GM21717 (cell line): ENCODE data around the gene CAMK1D.
A peak's percentile ranks its signal among the peaks of the same experiment; 100 is the strongest.

Source experiments
- ATAC-seq: cut with Tn5 transposase; IDR thresholded peaks from one replicate; pipeline ENCODE4 v1.9.1; 2021; ENCODE audit warnings: mild to moderate bottlenecking, moderate library complexity; ENCODE audit not compliant: unreplicated experiment

The CAMK1D gene

DNA sequence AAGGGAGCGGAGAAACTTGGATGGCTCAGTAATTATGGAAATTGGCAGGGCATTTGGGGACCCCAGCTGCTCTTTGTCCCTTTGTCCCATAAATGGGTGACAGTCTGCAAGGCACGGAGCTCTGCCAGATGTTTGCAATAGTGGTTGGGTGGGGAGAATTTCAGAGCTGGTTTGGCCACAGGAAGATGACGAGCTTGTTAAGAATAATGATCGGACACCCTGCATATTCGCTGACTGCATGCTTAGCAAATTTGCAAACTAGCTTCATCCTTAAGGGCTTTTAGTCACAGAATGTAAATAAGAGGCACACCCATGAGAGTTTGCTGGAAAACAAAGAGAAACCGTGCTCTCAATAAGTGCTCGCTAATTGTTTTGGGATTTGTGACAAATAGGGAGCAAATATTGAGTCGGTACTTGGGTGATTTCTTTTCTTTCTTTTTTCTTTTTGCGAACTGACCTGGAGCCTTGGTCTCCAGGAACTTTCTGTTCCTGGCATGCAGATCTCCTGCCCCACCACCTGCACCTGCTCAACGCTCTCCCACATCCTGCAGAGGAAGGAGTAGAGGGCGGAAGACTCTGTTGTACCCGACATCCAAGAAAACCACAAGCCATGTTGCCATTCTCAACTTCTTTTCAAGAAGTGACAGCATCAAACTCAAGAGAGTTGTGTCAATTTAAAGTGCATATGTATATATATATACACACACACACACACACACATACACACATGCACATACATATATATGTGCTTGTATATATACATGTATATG is 238.9 kb downstream of the CAMK1D start:
- ATAC-seq, result no peak

DNA sequence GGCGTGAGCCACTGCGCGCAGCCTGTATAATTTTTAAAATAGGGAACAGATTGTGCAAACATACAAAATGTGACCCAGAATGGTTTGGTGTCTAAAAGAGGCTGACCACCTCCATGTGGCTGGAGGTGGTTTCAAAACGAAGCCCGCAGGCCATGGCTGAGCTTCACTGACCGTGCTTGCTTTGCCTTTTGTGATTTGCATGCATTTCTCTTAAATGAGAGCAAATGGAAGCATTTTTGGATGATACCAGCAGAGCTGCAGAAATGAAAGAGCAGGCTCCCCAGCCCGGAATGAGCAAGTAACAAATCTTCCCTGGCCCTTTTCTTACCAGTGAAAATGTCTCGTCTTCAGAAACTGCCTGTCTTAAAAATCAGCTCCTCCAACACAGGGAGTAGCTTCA is 239.9 kb downstream of the CAMK1D start:
- ATAC-seq, result no peak

DNA sequence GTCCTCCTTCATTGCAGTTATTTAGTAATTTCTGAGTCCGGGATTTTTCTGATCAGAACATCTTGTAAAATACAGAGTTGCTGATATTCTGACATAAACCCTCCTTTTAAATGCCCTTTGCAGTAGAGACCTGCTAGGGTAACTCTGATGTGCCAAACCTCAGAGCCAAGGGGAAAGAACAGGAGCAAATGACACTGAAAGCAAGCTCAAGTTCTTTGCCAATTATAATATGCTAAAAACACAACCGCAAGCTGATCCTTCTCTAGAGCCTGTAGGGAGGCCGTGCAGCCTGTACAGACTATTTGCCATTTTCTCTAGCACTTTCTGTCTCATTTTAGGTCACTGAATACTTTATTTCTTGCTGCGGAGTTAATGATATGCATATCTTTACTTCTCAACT is 240.4 kb downstream of the CAMK1D start:
- no peak for ATAC-seq

DNA sequence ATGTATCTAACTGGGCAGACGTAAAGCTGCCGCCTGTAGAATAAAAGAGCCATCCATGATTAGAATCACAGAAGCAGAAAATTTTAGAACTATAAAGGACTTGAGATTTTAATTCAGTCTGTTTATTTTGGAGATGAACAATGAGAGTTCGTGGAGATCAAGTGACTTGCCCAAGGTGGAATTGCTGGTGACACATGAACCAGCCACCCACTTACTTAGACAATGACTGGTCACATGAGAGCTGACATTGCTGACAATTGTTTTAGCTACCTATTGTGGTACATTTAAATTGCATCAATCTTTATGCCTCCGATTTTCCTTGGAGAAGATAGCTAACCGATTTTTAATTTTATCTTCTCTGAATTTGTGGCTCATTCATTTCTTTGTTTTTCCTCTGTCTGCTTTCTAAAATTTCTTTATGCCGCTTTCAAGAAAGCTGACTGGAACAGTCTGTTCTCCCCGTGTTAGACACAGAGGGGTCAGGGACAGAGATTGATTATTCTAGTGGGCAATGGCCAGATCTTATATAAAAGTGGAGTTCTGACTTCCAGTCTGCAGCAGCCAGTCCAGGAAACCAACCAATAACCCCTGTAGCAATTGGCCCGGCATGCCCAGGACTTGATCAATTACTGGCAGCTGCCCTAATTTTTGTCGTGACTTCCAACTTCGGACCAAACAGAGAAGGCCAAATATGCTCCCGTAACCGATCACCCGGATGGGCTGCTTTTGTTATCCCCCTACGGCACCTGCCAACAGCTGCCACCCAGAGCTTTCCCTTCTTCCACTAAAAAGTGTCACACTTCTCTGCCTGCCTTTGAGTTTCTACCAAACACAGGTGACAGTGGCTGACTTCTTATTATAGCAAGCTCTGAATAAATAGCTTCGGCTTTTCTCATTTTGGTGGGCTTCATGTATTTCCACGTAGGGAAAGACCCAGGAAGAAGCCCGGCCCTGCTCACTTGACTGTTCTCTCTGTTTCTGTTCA is 241.6 kb downstream of the CAMK1D start:
- ATAC-seq, result no peak

DNA sequence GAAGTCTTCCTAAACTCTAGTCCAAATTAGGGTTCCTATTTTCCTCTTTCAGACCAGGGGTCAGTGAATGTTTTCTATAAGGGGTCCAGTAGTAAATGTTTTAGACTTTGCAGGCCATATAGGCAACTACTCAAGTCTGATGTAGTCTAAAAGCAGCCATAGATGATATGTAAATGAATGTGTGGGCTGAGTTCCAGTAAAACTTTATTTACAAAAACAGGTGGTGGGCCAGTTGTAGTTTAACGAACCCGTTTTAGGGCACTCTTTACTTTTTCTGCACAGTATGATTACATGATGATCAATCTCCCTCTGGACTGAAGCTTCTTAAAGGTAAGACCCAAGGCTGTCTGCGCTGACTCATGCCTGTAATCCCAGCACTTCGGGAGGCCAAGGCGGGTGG is 243.6 kb downstream of the CAMK1D start:
- no peak for ATAC-seq

DNA sequence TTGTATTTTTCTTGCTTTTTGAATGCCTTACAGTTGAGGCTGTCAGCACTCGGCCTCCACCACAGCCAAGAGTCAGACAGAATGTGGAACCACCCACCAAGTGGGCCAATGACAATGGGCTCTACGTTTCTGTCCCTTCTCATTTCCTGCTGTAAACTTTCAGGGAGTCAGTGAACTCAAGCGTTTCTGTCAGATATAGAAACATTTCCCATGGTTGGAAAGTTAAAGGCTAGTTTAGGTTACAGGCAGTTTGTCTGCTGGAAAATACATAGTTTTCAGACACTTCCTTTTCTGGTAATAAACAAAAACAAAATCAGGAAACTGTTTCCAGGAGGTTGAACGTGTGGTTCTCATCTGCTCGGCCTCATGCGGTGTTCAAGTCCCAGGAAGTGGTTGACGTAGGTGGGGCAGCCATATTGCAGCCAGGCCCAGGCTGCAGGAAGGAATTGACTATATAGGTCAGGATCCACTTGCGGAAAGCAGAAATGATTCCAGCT is 245.1 kb downstream of the CAMK1D start:
- ATAC-seq, result no peak

DNA sequence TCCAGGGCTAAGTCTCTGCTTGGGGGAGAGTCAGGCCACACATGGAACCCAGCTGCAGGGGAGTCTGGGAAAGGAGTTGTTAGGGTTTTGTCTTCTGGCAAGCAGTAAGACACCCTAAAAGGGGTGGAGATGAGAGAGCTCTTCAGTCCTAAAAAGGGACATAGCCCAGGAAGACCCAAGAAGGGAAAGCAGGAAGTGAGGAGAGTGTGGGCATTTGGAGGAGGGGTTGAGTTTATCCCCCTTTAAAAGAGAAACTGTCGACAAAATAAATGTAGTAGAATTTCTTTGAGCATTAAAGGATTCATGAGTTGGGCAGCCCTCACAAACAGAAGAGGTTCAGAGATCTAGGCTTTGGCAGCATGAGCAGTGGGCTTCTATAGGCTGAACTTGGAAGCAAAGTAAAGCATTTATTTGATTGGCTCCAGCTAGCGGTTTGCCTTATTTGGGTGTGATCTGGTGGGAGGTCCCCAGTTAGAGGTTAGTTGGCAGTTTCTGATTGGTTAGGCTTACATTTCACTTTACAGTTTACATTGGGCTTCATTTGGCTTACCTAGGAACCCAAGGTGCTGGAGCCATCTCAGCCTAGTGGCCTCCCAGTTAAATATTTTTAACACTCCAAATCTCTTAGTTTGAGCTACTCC is 246.7 kb downstream of the CAMK1D start:
- no peak for ATAC-seq

DNA sequence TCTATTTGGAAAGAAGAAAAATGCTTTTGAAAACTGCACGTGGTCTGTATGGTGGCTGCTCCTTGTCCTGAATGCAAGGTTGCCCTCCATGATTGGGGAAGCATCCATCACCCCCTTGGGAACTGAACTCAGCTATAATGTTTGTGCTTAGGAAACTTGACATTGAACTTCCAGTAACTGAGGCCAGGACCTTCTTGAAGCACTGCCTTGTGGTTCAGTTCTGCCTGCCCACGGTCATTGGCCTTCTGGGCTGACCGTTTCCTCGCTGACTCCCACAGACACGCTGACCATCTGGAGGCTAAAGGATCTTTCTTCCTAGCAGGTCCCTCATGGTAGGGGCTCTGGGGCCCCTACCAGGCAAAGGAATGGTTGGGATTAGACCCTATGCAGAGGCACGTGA is 247.8 kb downstream of the CAMK1D start:
- no peak for ATAC-seq

DNA sequence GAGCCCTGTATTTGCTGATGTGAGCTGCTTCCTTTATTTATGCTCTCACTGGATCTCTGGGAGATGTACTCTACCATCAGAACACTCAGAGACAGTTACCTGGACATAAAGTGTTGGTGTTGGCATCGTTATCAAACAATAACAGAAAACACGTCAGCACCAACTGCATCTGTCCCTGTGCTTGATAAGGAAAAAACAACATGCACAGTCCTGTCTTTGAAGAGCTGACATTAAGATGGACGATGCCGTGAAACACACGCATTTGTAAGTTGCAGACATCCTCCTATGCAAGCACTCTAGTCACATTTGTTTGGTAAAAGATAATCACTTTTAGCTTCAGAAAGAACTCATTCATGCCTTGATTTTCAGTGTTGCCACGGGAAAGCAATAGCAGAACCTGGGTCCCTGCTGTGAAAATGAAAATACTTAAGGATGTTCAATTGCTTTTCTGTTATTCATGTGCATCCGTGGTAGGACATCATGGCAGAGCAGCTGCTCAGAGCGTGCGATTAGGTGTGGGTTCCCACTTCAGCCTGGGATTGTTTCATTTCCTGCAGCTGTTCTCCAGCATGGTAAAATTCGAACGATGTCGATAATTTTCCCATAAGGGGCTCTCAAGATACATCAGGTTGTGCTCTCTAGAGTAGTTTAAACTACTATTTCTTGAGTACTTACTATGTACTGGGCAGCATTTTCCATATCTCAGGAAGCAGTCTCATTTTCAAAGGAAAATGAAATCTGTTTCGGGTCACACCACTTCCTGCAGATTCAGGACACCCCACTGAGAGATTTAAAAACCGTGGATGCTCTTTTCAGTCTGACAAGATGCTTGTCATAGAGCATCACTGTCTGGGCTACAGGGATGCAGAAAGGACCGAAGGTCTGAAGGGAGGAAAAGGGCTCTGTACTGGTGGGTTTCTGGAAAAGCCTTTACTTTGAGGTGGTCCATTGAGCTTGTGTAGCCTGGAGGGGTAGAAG is 248.7 kb downstream of the CAMK1D start:
- no peak for ATAC-seq

DNA sequence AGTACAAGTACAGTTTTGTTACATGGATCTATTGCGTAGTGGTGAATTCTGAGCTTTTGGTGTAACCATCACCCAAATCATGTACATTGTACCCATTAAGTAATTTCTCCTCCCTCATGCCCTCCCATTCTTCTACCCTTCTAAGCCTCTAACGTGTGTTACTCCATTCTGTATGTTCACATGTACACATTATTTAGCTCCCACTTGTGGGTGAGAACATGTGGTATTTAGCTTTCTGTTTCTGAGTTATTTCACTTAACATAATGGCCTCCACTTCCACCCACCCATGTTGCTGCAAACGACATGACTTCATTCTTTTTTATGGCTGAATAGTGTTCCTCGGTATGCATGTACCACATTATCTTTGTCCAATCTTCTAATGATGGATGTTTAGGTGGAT is 251.3 kb downstream of the CAMK1D start:
- no peak for ATAC-seq

DNA sequence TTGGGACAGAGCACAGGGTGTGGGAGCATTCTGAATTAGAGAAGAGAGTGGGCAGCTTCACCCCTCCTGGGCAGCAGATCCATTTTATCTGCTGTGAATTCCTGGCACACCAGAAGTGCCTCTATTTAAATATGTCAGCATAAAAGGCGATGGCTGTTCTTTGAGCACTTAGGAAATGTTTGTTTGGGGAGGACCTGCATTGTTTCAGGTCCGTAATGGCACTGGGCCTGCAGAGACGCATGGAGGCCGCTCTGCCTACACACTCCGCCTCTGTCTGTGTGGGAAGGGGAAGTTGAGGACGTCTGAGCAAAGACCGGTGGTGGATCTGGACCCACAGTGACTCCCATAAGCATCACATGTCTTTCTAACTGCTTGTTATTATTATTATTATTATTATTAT is 253.2 kb downstream of the CAMK1D start:
- ATAC-seq, result no peak

DNA sequence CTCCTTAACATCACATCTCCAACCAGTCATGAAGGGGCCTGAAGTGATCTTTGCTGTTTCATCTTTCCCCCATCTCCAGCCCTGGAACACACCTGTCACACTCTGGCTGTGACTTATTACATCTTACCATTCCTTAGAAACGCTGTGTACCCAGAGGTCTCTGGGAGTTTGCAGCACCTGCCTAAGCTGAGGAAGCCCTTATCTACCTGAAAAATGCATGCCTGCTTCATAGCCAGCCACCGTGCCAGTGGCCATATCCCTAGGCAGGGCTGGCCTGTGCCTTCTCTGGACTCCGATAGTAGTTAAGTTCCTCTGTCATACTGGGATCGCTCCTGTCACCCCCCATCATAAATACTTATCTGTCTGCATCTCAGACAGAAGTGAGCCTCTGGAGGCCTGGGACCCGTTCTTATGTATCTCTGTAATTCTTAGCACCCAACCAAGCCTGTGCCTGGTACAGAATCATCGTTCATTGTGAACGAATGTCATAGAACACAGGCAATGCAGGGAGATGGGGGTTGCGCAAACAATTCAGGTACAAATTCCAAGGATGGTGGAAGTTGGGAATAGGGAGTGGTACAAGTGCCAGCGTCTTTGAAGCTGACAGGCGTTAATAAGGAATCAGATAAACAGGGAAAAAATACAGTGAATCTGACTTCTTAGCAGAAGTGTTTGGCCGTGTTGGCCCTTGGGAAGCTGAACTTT is 254.6 kb downstream of the CAMK1D start:
- ATAC-seq, result no peak

DNA sequence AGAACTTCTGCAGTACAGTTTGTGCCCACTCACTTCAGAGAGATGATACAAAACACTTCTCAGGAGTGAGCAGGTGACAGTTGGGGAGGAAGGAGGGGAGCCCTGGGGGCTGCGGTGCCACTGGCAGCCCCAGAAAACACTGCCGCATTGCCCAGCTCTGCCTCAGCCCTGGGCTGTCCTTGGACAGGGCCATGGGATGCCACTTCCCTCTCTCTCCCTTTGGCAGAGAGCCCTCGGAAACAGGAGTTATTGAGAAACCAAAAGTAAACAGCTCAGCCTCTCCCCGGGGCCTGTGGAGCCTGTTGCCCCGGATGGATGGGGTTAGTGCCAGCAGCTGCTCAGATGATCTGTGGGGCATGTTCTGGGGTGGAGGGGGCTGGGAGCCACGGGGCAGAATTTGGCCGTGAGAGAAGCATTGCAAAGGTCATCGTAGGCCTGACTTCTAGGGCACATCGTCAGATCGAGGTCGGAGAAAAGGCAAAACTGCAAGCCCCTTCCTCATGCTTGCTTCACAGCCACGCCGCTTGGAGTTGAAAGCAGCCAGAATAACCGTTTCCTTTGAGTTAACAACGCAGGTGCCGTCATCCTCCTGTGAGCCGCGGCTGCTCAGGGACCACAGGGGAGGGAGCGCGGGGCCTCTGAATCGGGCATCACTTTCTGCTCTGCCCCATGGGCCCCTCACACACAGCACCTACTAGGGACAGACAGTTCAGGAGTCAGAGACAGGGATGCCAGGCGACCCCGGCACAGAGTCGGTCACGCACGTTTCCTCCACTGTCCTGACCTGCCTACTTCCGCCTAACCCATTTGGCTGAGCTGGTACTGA is 256.4 kb downstream of the CAMK1D start:
- ATAC-seq, result peak; percentile 50

DNA sequence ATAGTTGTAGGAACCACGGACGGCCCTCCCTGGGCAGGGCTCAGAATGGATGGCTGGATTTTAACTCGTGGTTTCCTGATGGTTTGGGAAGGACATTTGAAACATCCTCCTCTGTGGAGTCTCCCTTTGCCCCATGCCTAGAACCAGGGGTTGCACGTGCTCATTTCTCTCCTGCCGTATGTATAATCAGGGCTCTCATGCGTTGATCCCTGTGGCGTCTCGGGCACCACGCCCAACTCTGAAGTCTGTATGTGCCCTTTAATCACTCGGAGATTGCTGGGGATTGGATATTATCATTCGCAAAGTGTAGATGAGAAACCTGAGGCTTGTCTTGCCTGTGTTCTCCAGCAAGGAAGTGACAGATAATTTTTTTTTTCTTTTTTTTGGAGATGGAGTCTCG is 257.1 kb downstream of the CAMK1D start:
- ATAC-seq, result no peak

DNA sequence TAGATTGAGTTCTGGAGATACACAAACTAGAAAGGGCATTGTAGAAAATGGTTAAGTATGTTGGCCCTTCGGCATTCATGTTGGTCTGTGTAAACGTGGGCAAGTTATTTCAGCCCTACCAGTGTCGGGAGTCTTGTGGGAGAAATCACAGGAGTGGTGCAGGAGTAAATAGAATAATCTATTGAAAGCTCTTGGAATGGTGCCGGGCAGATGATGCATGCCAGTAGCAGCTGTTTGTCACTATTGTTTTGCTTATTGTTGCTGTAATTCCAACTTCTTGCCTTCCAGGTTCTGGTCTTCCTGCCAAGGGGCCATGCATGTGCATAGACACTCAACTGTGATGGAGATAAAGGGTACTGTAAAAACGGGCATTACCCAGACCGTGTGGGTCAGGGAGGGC is 259.4 kb downstream of the CAMK1D start:
- no peak for ATAC-seq

DNA sequence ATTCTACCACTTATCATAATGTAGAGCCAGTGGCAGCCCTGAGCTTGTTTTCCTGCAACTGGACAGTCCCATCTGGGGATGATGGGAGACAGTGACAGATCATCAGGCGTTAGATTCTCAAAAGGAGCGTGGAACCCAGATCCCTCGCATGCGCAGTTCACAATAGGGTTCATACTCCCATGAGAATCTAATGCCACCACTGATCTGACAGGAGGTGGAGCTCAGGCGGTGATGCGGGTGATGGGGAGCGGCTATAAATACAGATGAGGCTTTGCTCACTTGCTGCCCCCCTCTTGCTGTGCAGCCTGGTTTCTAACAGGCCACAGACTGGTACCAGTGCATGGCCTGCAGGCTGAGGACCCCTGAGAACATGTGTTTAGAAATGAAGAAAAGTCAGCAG is 260.1 kb downstream of the CAMK1D start:
- ATAC-seq, result no peak

DNA sequence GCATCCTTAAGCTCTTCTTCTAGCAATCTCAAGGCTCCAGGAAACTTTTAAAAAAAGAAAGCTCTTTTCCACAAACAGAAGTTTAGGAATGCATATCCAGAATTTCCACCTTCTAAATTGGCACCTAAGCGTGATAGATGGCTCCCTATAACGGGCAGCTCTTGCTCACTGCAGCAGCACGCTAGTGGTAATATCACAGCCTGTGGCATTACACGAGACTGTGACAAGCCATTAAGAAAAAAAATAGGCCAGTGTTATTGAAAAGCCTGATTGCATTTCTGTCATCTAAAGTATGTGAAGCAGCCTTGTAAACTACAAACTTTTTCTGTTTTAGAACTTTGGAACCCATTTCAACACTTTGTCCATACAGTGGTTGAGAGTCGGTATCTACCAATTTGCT is 263.8 kb downstream of the CAMK1D start:
- no peak for ATAC-seq

DNA sequence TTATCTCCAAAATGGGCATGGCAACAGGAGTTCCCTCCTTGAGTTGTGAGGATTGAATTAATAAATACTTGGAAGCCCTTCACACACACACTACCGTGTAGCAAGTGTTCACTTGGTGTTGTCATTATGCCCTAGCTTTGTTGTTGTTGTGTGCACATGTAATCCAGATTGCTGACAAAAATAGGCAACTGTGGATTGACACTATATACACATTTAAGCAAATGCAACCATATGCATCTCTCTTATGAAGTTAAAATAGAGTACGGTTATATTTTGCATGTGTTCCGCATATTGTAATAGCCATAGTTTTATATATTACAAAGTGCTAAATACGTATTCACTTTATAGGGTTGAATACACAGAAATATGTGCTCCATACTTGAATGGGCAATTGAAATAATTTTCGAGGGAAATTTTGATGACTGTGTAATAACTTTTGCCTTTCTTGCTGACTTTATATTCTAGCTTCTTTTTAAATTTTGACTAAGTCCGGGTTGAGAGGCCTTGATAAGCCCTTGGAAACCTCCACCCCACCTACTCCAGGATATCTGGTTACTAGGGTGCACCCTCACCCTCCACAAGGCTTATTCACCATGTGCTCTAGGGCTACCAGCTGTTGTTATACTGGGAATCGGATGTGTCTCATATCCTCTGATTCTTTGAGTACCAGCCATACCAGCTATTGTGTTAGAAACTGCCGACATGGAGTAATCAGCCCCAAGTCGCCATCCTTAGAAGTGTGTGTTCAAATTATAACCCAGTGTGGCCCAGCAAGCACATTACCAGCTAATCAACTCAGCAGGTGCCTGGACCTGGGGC is 265.0 kb downstream of the CAMK1D start:
- no peak for ATAC-seq
